ENCODE data around the gene AHI1. TPM values are rescaled to one million over a fixed set of nuclear protein-coding genes. Genes with fewer than 3 reads are reported as not detected.

The AHI1 gene
- polyA plus RNA-seq, 1 of the 3 experiments (the other 2 are of a cell fraction) = 7.3 TPM

- no peak for TF ChIP-seq ELF1 (IDR thresholded peaks at IDR 0.05)
- TF ChIP-seq REST (IDR thresholded peaks at IDR 0.05; ENCODE audit: low read depth, low read length) = no peak
- TF ChIP-seq SMC3 (IDR thresholded peaks at IDR 0.05; ENCODE audit: low read depth, low read length) = no peak
- TF ChIP-seq TAF1 (IDR thresholded peaks at IDR 0.05; ENCODE audit: borderline replicate concordance, low read depth, low read length) = no peak
- no peak for TF ChIP-seq YY1 (IDR thresholded peaks at IDR 0.05; ENCODE audit: low read depth)
- TF ChIP-seq CHD2 (IDR thresholded peaks at IDR 0.05; ENCODE audit: low read length, partially characterized antibody) = no peak
- no peak for TF ChIP-seq CTCF (IDR thresholded peaks at IDR 0.05)
- no peak for TF ChIP-seq USF2 (IDR thresholded peaks at IDR 0.05; ENCODE audit: borderline replicate concordance, low read depth, low read length)
- TF ChIP-seq MEF2A (IDR thresholded peaks at IDR 0.05; ENCODE audit: borderline replicate concordance, low read depth) = no peak
- no peak for TF ChIP-seq EZH2phosphoT487 (IDR thresholded peaks at IDR 0.05; ENCODE audit: borderline replicate concordance, low read depth)
- no peak for TF ChIP-seq RAD21 (IDR thresholded peaks at IDR 0.05; ENCODE audit: low read length)
- no peak for TF ChIP-seq NRF1 (IDR thresholded peaks at IDR 0.05; ENCODE audit: low read depth, low read length)
- TF ChIP-seq USF1 (IDR thresholded peaks at IDR 0.05; ENCODE audit: borderline replicate concordance, low read depth) = no peak
- TF ChIP-seq TEAD4 (IDR thresholded peaks at IDR 0.05; ENCODE audit: borderline replicate concordance, insufficient read depth) = no peak
- no peak for TF ChIP-seq IRF3 (IDR thresholded peaks at IDR 0.05; ENCODE audit: low read depth, low read length)
- no peak for TF ChIP-seq EP300 (IDR thresholded peaks at IDR 0.05; ENCODE audit: borderline replicate concordance in 1 of 2, low read depth in 1 of 2, low read length in 1 of 2)
- TF ChIP-seq FOXM1 (IDR thresholded peaks at IDR 0.05; ENCODE audit: low read depth) = no peak
- H3K27ac ChIP-seq (ENCODE audit: low read depth in 2 of 2, low read length in 1 of 2) = no peak overlapping the region
- H2AFZ ChIP-seq (ENCODE audit: low read depth) = no peak overlapping the region
- H4K20me1 ChIP-seq (ENCODE audit: insufficient read depth) = no peaks in the 10 kb centered on the region
- H3F3A ChIP-seq (replicated peaks; ENCODE audit: insufficient read depth) = no peaks in the 10 kb centered on the region
- H3K9me2 ChIP-seq = no peaks in the 10 kb centered on the region
- CTCF ChIA-PET = no interaction called here
- POLR2A ChIA-PET = no interaction called here
- H3K9me3 ChIP-seq = no peaks in the 10 kb centered on the region
- no peaks in the 10 kb centered on the region for H3K4me1 ChIP-seq (ENCODE audit: control insufficient read depth in 1 of 2, insufficient read depth in 2 of 2, low read depth in 1 of 2, low read length in 1 of 2)
- no peak overlapping the region for H3K9ac ChIP-seq
- no peak for DNase-seq
- no peak overlapping the region for H3K4me2 ChIP-seq
- H3K36me3 ChIP-seq (replicated peaks in 1 of 2; ENCODE audit: control insufficient read depth in 1 of 2, insufficient read depth in 2 of 2, low read length in 1 of 2) = no peaks in the 10 kb centered on the region
- no peaks in the 10 kb centered on the region for H3K79me2 ChIP-seq (ENCODE audit: insufficient read depth)
- H3K27me3 ChIP-seq (ENCODE audit: insufficient read depth) = no peaks in the 10 kb centered on the region
- WGBS (ENCODE audit: low lambda C conversion rate) = 75% methylated on average over 8 of the region's 8 CpGs
- H3K4me3 ChIP-seq (ENCODE audit: low read depth in 2 of 2, low read length in 1 of 2) = no peak overlapping the region
Measured at GRCh38 chr6:135266675-135267074, 230.9 kb downstream of the AHI1 start.
